Eye (tissue), 1 donor: ENCODE measurements around the gene KIAA0825.
"Not testable (repeated sequence)": the region's sequence is repeated elsewhere in the genome, so short reads cannot be mapped to it uniquely, and the experiment has no call there.

Source experiments
- DNase-seq: peaks from one replicate; pipeline ENCODE4 v3.0.0-alpha.2; 2015

Gene KIAA0825

GRCh38 chr5:94618493-94619328, at the start of gene KIAA0825, which contains the start of gene SLF1:
Gene KIAA0825, minus strand, starts transcription at chr5:94618604. Its CDS starts 81,478 bp downstream, at chr5:94537126.
Gene SLF1, plus strand, starts transcription at chr5:94618669. Its CDS starts 10,142 bp downstream, at chr5:94628811.
- peak; percentile 97 for DNase-seq

DNA sequence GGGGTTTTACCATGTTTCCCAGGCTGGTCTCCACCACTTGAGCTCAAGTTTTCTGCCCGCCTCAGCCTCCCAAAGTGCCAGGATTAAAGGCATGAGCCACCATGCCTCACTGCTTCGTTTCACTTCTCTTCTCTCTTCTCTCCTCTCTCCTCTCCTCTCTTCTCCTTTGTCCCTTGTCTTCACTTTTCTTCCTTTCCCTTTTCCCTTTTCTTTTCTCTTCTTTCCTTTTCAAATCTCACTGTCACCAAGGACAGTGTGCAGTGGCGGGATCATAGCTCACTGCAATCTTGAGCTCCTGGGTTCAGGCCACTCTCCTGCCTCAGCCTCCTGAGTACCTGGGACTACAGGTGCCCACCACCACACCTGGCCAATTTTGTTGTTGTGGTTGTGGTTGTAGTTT, 49.5 kb upstream of the KIAA0825 start:
- no peak for DNase-seq

DNA sequence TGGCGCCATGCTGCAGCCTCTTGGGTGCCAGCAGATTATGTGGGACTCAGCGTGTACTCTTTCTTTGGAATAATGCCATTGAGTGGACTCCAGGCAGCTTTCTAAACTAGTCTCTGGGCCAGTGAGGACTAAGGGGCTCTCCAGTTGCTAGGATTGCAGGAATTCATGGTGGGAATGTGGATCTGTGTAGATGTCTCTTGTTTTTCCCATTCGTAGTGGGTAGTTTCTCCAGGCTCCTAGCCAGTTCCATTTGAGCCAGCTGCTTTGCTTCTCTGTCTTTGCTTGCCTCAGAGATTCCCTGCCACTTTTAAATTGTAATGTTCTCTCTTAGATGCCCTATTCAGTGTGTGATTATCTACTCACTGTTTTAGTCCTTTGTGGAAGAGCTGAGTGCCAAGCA, 42.7 kb upstream of the KIAA0825 start:
- DNase-seq: no peak

DNA sequence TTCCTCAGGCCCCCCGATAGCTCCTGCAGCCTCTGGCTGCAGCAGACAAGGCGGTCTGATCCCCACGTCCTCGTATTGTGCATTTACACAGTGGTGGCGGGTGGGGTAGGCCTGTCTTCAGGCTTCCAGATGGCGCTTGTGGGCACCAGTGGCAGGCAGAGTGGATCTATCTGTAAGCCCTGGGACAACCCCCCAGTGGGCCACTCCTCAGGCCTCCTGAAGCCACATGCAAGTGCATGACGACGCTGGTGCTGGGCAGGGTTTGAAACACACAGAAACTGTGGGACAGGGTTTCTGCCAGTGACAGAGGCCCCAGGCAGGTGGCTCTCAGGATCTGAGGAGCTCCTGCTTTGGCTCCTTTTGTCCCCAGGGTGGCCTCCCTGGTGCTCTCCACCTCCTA, 42.1 kb upstream of the KIAA0825 start:
- no peak for DNase-seq

DNA sequence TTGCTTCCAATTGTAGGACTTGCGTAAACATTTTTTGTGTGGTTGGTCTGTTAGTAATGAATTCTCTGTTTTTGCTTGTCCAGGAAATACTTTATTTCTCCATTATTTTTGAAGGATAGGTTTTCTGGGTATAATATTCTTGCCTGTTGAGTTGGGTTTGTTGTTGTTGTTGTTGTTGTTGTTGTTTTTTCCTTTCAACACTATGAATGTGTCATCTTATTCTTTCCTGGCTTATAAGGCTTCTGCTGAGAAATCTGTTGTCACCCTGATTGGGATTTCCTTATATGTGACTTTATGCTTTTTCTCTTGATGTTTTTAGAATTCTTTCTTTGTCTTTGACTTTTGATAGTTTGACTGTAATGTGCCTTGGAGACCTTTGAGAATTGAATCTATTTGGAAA, 39.9 kb upstream of the KIAA0825 start:
- DNase-seq: no peak

- DNase-seq: no peak
Observed at GRCh38 chr5:94649874-94650273, 31.5 kb upstream of the KIAA0825 start.

DNA sequence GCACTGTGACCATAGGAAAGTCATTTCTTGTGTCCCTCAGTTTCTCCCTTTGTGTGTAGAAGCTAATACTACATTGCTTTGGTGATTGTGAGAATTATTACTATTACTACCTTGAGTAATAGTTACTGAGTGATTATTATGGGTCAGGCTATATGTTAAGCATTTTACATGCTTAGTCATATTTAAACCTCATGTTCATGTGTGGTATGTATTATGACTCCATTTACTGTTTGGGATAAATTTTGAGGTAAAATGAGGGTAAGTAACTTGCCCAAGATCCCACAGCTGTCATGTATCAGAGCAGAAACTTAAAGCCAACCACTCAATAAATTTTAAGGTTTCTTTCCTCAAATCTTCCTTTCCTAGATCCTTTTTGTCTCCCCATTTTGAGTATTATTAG, 28.4 kb upstream of the KIAA0825 start:
- no peak for DNase-seq

DNA sequence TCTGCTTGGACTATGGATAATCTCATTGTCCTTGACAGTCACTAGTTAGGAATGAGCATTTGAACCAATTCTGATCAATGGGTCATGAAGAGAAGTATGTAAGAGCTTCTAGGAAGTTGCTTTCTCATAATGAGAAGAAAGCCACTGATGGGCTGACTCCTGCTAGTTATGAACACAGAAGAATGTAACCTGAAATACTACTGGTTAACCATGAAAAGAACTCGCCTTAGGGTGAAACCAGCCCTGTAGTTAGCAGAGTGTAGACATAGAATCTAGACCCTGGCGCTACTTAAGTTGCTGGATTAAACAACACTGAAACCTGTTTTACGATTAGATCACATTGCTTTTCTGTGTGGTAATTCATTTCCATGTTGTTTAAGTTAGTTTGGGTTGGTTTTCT, 26.6 kb upstream of the KIAA0825 start:
- DNase-seq: no peak

DNA sequence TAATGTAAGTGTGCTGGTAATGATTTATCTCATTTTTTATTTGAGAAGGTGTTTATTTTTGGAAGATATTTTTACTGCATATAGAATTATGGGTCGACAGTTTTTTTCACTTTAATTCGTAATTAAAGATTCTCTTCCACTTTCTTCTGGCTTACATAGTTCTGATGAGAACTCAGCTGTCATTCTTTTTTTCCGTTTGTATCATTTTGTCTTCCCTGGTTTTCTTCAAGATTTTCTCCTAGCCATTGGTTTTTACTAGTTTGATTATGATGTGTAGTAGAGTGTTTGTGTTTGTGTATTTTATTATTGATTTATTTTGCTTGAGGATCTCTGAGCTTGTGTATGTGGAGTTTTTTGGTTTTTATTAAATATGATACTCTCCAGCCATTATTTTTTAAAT, 21.8 kb upstream of the KIAA0825 start:
- DNase-seq: no peak

- no peak for DNase-seq
Observed at GRCh38 chr5:94632024-94632423, 13.6 kb upstream of the KIAA0825 start.

- DNase-seq: no peak
Observed at GRCh38 chr5:94627191-94627590, 8.8 kb upstream of the KIAA0825 start.

- no peak for DNase-seq
Observed at GRCh38 chr5:94623877-94624276, 5.5 kb upstream of the KIAA0825 start.

GRCh38 chr5:94623011-94623410, 4.6 kb upstream of the KIAA0825 start:
- DNase-seq: no peak

DNA sequence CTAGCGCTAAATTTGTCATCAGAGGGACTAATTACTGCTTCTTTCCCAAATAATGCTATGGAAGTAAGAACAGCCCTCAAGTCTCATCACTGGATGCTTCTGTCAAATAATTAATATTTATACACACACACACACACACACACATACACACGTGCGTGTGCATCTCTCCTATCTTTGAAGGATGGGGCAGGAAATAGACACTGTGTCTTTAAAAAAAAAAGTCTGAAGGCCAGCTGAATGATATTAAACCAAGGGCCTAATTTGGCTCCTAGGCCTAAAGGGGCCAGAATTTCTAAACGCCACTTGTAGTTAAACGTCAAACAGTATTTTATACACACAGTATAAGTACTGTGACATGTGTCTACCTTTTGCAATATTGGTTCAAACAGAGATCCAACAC, 3.4 kb upstream of the KIAA0825 start:
- DNase-seq: peak; percentile 16

- no peak for DNase-seq
Observed at GRCh38 chr5:94620256-94620655, 1.9 kb upstream of the KIAA0825 start.

- no peak for DNase-seq
Observed at GRCh38 chr5:94618029-94618492, 343 bp downstream of the KIAA0825 start.

DNA sequence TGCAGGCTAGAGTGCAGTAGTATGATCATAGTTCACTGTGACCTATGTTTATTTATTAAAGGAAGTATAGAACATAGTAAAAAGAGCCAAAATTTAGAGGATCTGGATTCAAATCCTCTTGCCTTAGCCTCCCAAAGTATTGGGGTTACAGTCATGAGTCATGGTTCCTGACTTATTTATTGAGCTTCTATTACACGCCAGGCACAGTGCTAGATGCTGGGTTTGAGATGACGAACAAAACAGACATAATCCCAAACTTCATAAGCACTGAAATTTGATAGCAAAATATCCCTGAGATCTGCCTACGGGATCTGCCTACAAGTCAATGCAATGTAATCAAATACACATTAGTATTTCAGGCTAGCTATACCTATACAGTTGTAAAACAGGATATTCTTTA, 2.5 kb downstream of the KIAA0825 start:
- DNase-seq: no peak

DNA sequence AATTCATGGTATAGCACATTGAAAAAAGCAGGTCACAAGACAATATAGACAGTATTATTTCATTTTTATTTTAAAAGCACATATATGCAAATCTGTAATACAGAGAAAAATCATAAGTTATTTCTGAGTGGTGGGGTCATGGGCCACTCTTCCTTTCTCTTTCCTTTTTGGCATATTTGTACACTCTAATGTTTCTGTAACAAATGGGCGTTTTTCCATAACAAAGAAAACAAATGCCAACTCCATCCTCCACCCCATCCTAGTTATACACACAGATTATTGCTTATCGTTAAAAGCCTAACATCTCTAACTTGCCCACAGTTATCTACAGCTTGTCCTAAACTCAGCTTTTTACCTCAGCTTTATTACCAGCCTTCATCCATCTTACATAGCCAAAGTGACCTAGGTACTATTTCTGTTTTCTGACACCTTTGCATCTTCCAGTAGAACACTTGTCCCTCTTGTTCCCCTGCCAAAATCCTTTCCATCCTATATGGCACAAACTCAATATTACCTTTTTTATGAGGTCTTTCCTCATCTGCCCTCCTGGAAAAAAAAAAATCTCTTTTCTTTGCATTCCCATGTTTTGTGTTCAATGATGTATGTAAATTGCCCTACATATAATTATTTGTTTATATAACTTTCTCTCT, 4.1 kb downstream of the KIAA0825 start:
- DNase-seq: no peak

DNA sequence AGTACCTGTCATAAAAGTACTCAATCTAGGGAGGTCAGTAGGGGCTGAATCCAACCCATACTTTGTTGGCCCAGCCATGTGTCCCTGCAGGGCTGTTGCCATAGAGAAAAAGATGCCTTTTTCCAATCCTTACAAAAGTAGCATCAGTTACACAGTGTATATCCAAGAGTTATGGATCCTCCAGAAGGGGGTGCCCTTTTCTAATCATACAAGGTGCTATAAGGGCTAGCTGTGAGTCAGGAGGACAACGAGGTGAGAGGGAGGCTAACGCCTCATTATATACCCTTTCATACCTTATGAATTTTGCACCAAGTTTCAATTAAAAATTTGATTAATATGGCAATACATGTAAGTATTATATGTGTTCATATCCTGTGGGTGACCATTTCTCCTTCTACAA, 4.8 kb downstream of the KIAA0825 start:
- DNase-seq: no peak

- no peak for DNase-seq
Observed at GRCh38 chr5:94595281-94595840, 23.0 kb downstream of the KIAA0825 start.

DNA sequence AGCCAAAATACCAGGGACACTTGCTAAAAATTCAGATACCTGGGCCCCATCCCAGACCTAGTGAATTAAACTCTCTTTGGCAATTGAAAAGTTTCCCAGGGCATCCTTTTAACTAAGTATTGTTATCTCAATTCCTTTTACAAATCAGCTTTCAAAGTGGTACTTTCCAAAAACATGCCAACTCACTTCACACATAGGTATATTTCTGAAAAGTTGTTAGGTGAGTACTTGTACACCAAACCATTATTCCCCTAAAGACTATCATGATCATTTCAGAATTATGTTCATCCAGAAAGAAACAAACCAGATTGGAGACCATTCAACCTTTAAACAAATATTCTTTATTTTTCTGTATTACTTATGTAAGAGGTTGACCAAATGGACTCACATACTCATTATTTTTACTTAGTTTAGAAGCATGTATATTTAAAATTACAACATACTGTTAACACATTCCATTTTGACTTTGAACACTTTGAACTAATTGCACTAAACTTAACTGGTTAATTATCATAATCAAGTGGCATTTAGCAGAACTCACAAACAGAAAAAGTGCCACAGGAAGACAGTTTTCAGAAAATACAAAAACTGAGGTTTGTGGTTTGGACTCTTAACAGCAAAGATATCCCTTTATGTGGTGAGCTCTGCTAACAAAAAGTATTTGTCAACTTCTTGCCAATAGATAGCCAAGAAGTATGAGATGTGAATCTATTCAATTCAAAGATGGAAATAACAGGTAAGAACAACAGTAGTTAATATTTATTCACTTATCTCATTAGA, 40.7 kb downstream of the KIAA0825 start:
- DNase-seq: no peak

DNA sequence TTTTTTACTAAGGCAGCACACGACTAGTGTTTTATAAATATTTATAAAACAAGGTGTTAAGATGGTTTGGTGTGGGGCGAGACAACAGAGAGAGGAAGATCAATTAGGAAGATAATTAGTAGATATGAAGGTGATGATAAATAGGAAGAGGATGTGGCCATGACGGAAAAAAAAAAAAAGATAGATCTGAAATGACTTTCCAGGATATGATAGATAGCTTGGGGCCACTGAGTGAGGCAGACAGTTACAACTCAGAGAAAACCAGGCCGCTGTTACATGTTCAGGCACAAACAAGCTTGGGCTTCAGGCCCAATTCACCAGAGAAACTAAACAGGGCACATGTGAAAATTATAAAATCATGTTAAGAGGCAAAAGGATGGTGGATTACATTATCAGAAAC, 43.2 kb downstream of the KIAA0825 start:
- DNase-seq: no peak

GRCh38 chr5:94573349-94573748, 45.1 kb downstream of the KIAA0825 start:
- DNase-seq: not testable (repeated sequence)
